CD4-positive, alpha-beta T cell treated with Interleukin-15 for 4 hours (primary cell): ENCODE data around the gene AKAP6.

Experiments used
- DNase-seq: peaks from one replicate; pipeline ENCODE4 v3.0.0-alpha.2; 2020; ENCODE audit warnings: low spot score

The AKAP6 gene

GRCh38 chr14:32329146-32329545 lies at the start of gene AKAP6:
TSS of gene AKAP6 (plus strand) at chr14:32329298. CDS start at chr14:32433494, 104,196 bp downstream.
- DNase-seq: no peak

GRCh38 chr14:32286602-32287001 lies 42.5 kb upstream of the AKAP6 start:
- no peak for DNase-seq

GRCh38 chr14:32296366-32296765 lies 32.7 kb upstream of the AKAP6 start:
- DNase-seq: no peak

- DNase-seq: no peak
Measured at GRCh38 chr14:32298346-32298745, 30.8 kb upstream of the AKAP6 start.

GRCh38 chr14:32300136-32300535 lies 29.0 kb upstream of the AKAP6 start:
- no peak for DNase-seq

- DNase-seq: no peak
Measured at GRCh38 chr14:32303865-32304264, 25.2 kb upstream of the AKAP6 start.

GRCh38 chr14:32304296-32304695 lies 24.8 kb upstream of the AKAP6 start:
- no peak for DNase-seq

GRCh38 chr14:32306549-32306948 lies 22.5 kb upstream of the AKAP6 start:
- no peak for DNase-seq

- DNase-seq: no peak
Measured at GRCh38 chr14:32307881-32308582, 21.1 kb upstream of the AKAP6 start.

- no peak for DNase-seq
Measured at GRCh38 chr14:32310876-32311275, 18.2 kb upstream of the AKAP6 start.

- DNase-seq: no peak
Measured at GRCh38 chr14:32311294-32312009, 17.6 kb upstream of the AKAP6 start.

- DNase-seq: no peak
Measured at GRCh38 chr14:32312010-32312331, 17.1 kb upstream of the AKAP6 start.

- no peak for DNase-seq
Measured at GRCh38 chr14:32313844-32314376, 15.2 kb upstream of the AKAP6 start.

- no peak for DNase-seq
Measured at GRCh38 chr14:32318087-32318795, 10.9 kb upstream of the AKAP6 start.

GRCh38 chr14:32319368-32320049 lies 9.6 kb upstream of the AKAP6 start:
- DNase-seq: no peak

GRCh38 chr14:32324601-32325000 lies 4.5 kb upstream of the AKAP6 start:
- DNase-seq: no peak

- DNase-seq: no peak
Measured at GRCh38 chr14:32327255-32327961, 1.7 kb upstream of the AKAP6 start.

GRCh38 chr14:32329690-32330285 lies 690 bp downstream of the AKAP6 start:
- DNase-seq: no peak

- no peak for DNase-seq
Measured at GRCh38 chr14:32330351-32331111, 1.4 kb downstream of the AKAP6 start.

- DNase-seq: no peak
Measured at GRCh38 chr14:32331206-32331605, 2.1 kb downstream of the AKAP6 start.
